Activated effector memory CD4-positive, alpha-beta T cell treated with anti-CD3 and anti-CD28 coated beads, Interleukin-2, amount 50 U/mL, for 16 hours (primary cell): ENCODE results near the gene KLHL17.
A peak's percentile ranks its signal among the peaks of the same experiment; 100 is the strongest.
"Not testable (repeated sequence)": the region's sequence is repeated elsewhere in the genome, so short reads cannot be mapped to it uniquely, and the experiment has no call there.

Experiments used
- DNase-seq: peaks from one replicate; pipeline ENCODE4 v3.0.0-alpha.2; 2020

The KLHL17 gene

GRCh38 chr1:937521-937920 lies 22.9 kb upstream of the KLHL17 start:
- no peak for DNase-seq

GRCh38 chr1:938088-938683 lies 22.2 kb upstream of the KLHL17 start:
- DNase-seq = no peak

- DNase-seq = no peak
These were observed 21.5 kb upstream of the KLHL17 start for GRCh38 chr1:938711-939489.

GRCh38 chr1:939511-940106 lies 20.8 kb upstream of the KLHL17 start:
- no peak for DNase-seq

GRCh38 chr1:940107-941014 lies 20.0 kb upstream of the KLHL17 start:
- no peak for DNase-seq

GRCh38 chr1:941015-941587 lies 19.3 kb upstream of the KLHL17 start:
- no peak for DNase-seq

- DNase-seq = peak; percentile 69
These were observed 18.6 kb upstream of the KLHL17 start for GRCh38 chr1:941588-942383.

- DNase-seq = no peak
These were observed 18.0 kb upstream of the KLHL17 start for GRCh38 chr1:942411-942821.

- no peak for DNase-seq
These were observed 17.4 kb upstream of the KLHL17 start for GRCh38 chr1:942864-943533.

GRCh38 chr1:943545-944340 lies 16.6 kb upstream of the KLHL17 start:
- no peak for DNase-seq

GRCh38 chr1:944341-945325 lies 15.8 kb upstream of the KLHL17 start:
- no peak for DNase-seq

GRCh38 chr1:945688-946556 lies 14.5 kb upstream of the KLHL17 start:
- no peak for DNase-seq

- not testable (repeated sequence) for DNase-seq
These were observed 13.6 kb upstream of the KLHL17 start for GRCh38 chr1:946811-947210.

GRCh38 chr1:947958-948357 lies 12.4 kb upstream of the KLHL17 start:
- DNase-seq = no peak

- DNase-seq = no peak
These were observed 10.1 kb upstream of the KLHL17 start for GRCh38 chr1:950268-950667.

- DNase-seq = no peak
These were observed 9.5 kb upstream of the KLHL17 start for GRCh38 chr1:950881-951280.

- no peak for DNase-seq
These were observed 9.0 kb upstream of the KLHL17 start for GRCh38 chr1:951364-951763.

- no peak for DNase-seq
These were observed 8.2 kb upstream of the KLHL17 start for GRCh38 chr1:952201-952600.
